Heart right ventricle (tissue), 16 donors: ENCODE measurements around the gene NOSTRIN. TPM values are rescaled to one million over a fixed set of nuclear protein-coding genes. Genes with fewer than 3 reads are reported as not detected.

ENCODE experiments used
- ATAC-seq, 8 donors: fragments of 200-7000 bp; cut with Tn5 transposase; one replicate each; pipeline ENCODE4 v1.9.1; 2020; ENCODE audit warnings: mild to moderate bottlenecking in 8 of 8, moderate library complexity in 8 of 8, moderate number of reproducible peaks in 1 of 8
- DNase-seq, 2 donors: peaks; one replicate each; pipeline ENCODE4 v3.0.0-alpha.2; 2020
- H3K27ac ChIP-seq, 10 donors: fragments of 200-600 bp; sonication (generic) in 2 of 10; one replicate each; pipeline versions ENCODE4 v1.5.0 to v1.8.0; 2020 to 2022; ENCODE audit warnings: mild to moderate bottlenecking in 3 of 10
- H3K27me3 ChIP-seq, 7 donors: fragments of 200-600 bp; one replicate each; pipeline ENCODE4 v1.8.0; 2021 to 2022; ENCODE audit warnings: mild to moderate bottlenecking in 2 of 7
- H3K36me3 ChIP-seq, 9 donors: fragments of 200-600 bp; sonication (generic) in 1 of 9; one replicate each; pipeline versions ENCODE4 v1.5.0 to v1.8.0; 2020 to 2022; ENCODE audit warnings: mild to moderate bottlenecking in 2 of 9
- H3K4me1 ChIP-seq, 9 donors: fragments of 200-600 bp; sonication (generic) in 1 of 9; one replicate each; pipeline versions ENCODE4 v1.5.0 to v1.8.0; 2020 to 2022; ENCODE audit warnings: mild to moderate bottlenecking in 4 of 9
- H3K4me3 ChIP-seq, 10 donors: fragments of 200-600 bp; sonication (generic) in 2 of 10; one replicate each; pipeline versions ENCODE4 v1.5.0 to v1.8.0; 2020 to 2022; ENCODE audit warnings: mild to moderate bottlenecking in 7 of 10, moderate library complexity in 2 of 10
- H3K9me3 ChIP-seq, 11 donors: fragments of 200-600 bp in 10 of 11; sonication (generic) in 2 of 11; one replicate each; pipeline versions ENCODE4 v1.5.0 to v1.8.0; 2013 to 2022; ENCODE audit warnings: mild to moderate bottlenecking in 2 of 11, control low read depth in 1 of 11, moderate library complexity in 1 of 11
- WGBS, 2 donors: extraction: QIAGEN DNeasy Blood & Tissue Kit; methylation state at CpG; one replicate each; pipeline ENCODE4 v1.1.7; 2013; ENCODE audit warnings: inconsistent platforms in 1 of 2; 5-methylcytosine and 5-hydroxymethylcytosine counted together
- intact Hi-C, 10 donors: fragments of 100-400 bp; cut with DNase I; formaldehyde crosslinking; loops; one replicate each; pipeline versions ENCODE4 v1.11.1 to v1.14.2; 2022
- polyA plus RNA-seq, 2 donors: library from polyadenylated mRNA; stranded (reverse); fragments of 200-250 nt; gene quantifications; one replicate each; pipeline ENCODE4 v1.2.3, GENCODE V29; 2013
- total RNA-seq, 10 donors: library from RNA; stranded (reverse); fragmentation: NEBNext Ultra II Directional in 3 of 10; extraction: Animal tissue kit (Norgen Biotek cat#: 25700) in 3 of 10; gene quantifications; one replicate each; pipeline versions ENCODE4 v1.2.1 to v1.2.4, GENCODE V29; 2021 to 2023
- TF ChIP-seq, protein P1 (sequence below), 9 donors: fragments of 200-600 bp; sonication (generic) in 2 of 9; IDR thresholded peaks; one replicate each; pipeline versions ENCODE4 v1.5.0 to v1.8.0; 2021 to 2022; ENCODE audit warnings: antibody characterized with exemption in 9 of 9, mild to moderate bottlenecking in 5 of 9, moderate library complexity in 1 of 9
- donor health status: Arrhythmogenic right ventricular cardiomyopathy.
- donor health status: ischemic (EF 13 %, LVEDD 7.1; RV severe dilation, severe dysfunction).
- donor health status: healthy with polysubstance abuse.
- donor health status: DM: no; HTN: yes; CAD: no.
- donor health status: DM: no; HTN: no; CAD: no.
- donor health status: ischemic (EF 25% LVEDD 6.9; RV normal size, moderate dysfunction).
- donor health status: ischemic (EF 25% LVEDD 5.7; RV mildly dilated, moderate dysfunction).
- donor health status: healthy.
- donor health status: DM: yes; HTN: yes; CAD: no.
- donor health status: Ischemic cardiomyopathy.
- donor health status: ischemic (EF 35%, LVEDD 5.7; RV mildly dilated, moderate dysfunction).
- donor health status: nonischemic (EF 11% LVEDD 7.7; RV severe dilation, severe dysfunction).
- donor health status: DM: yes; HTN: yes; CAD: no.
- donor health status: PGD.
- donor health status: ischemic (EF 29% LVEDD 5.4; RV normal size, mild dysfunction).
- donor health status: nonischemic (EF 23%, LVEDD 6.1; RV moderate dilation, normal function).

NOSTRIN gene
- total and polyA plus RNA-seq, 12 donors, result 5.0 to 44.6 (median 12.2) TPM

GRCh38 chr2:168814046-168814445 lies 11.6 kb downstream of the NOSTRIN start:
- TF ChIP-seq, protein P1, sequence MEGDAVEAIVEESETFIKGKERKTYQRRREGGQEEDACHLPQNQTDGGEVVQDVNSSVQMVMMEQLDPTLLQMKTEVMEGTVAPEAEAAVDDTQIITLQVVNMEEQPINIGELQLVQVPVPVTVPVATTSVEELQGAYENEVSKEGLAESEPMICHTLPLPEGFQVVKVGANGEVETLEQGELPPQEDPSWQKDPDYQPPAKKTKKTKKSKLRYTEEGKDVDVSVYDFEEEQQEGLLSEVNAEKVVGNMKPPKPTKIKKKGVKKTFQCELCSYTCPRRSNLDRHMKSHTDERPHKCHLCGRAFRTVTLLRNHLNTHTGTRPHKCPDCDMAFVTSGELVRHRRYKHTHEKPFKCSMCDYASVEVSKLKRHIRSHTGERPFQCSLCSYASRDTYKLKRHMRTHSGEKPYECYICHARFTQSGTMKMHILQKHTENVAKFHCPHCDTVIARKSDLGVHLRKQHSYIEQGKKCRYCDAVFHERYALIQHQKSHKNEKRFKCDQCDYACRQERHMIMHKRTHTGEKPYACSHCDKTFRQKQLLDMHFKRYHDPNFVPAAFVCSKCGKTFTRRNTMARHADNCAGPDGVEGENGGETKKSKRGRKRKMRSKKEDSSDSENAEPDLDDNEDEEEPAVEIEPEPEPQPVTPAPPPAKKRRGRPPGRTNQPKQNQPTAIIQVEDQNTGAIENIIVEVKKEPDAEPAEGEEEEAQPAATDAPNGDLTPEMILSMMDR (IDR thresholded peaks at IDR 0.05), result no peak
- ATAC-seq (no peak), DNase-seq (no peak)
- Histone ChIP-seq H3K27ac (no peak overlapping the region), H3K36me3 (peaks cover 0 to 8% (median 0%) of the 10 kb centered on the region in 9 donors), H3K27me3 (no peaks in the 10 kb centered on the region), H3K9me3 (no peaks in the 10 kb centered on the region), H3K4me1 (peaks cover 0 to 64% (median 21%) of the 10 kb centered on the region in 9 donors), H3K4me3 (no peak overlapping the region)
- intact Hi-C loops, result no loop called here
- WGBS, 2 donors, result 85 to 95% methylated on average over 2 of the region's 2 CpGs

GRCh38 chr2:168814939-168815907 lies 12.8 kb downstream of the NOSTRIN start:
- 71 to 85% methylated on average over 1 of the region's 1 CpG for WGBS, 2 donors
- Histone ChIP-seq H3K9me3 (no peaks in the 10 kb centered on the region), H3K27me3 (no peaks in the 10 kb centered on the region), H3K4me3 (no peak overlapping the region), H3K36me3 (peaks cover 0 to 12% (median 0%) of the 10 kb centered on the region in 9 donors), H3K4me1 (peaks cover 0 to 71% (median 30%) of the 10 kb centered on the region in 9 donors), H3K27ac (peak overlapping the region in 2 of 10 donors; percentile 30 to 41)
- intact Hi-C loops, result loop anchor here in 2 of 10 donors (5.0 kb wide), 1 partner anchor 43 kb away; no protein-coding TSS in a partner anchor
- DNase-seq (no peak), ATAC-seq (peak in 1 of 8 donors; percentile 55)
- TF ChIP-seq, protein P1 (IDR thresholded peaks at IDR 0.05), result no peak

DNA sequence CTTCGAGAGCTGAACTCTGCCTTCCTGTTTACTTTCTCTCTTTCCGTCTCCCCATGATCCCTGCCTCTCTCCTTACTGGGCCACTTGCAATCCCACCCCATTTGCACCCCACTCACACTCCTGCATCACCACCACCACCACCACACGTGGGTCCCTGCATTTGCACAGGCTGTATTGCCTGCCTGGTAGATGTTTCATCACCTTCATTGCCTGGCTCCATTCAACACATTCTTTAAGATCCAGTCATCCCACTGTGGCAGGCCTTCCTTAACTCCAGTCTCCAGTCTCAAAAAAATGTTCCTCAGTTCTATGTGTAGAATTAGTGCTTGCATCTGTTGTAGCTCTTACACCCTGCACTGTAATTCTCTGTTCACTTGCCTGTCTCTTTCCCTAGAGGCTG lies 13.9 kb downstream of the NOSTRIN start:
- TF ChIP-seq, protein P1 (IDR thresholded peaks at IDR 0.05), result no peak
- 84 to 90% methylated on average over 3 of the region's 3 CpGs for WGBS, 2 donors
- no peak for ATAC-seq
- Histone ChIP-seq H3K4me3 (no peak overlapping the region), H3K36me3 (peaks cover 0 to 13% (median 0%) of the 10 kb centered on the region in 9 donors), H3K27ac (no peak overlapping the region), H3K27me3 (no peaks in the 10 kb centered on the region), H3K4me1 (peaks cover 0 to 60% (median 27%) of the 10 kb centered on the region in 9 donors), H3K9me3 (no peaks in the 10 kb centered on the region)
- no peak for DNase-seq
- intact Hi-C loops, result loop anchor here in 2 of 10 donors (5.0 kb wide), 1 partner anchor 44 kb away; no protein-coding TSS in a partner anchor

DNA sequence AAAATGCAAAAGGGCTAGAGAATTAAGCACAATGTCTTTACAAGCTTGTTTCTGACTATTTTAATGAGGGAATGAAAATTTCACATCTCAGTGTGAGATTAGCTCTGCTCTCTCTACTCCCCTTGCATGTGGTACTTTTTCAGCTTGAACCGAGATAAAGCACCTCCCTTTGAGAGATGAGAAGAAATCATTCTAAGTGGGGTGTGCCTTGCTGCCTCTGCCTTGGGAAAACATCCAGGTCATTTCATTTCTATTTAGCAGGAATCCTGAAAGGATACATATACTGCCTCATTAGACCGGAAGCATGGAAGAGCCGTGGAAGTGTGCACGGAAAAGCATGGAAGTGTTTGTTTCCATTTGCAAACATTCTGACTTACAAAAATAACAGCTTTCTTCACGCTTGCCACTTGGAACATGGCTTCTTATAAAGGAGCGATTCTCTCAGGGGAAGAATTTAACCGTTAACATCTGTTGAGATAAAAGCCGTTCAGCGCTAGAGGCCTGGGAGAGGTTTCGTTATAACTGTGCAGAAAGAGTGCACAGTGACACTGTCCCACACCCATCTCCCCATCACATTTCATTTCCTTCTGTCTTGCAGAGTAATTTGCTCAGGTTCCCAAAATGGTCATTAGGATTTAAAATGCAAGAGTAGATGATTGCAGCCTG lies 16.7 kb downstream of the NOSTRIN start:
- intact Hi-C loops, result loop anchor here in 2 of 10 donors (5.0 kb wide), 1 partner anchor 47 kb away; no protein-coding TSS in a partner anchor
- Histone ChIP-seq H3K4me3 (peak overlapping the region in 5 of 10 donors; percentile 9 to 30 (median 22)), H3K27ac (peak overlapping the region in 1 of 10 donors; percentile 24), H3K36me3 (peaks cover 0 to 9% (median 0%) of the 10 kb centered on the region in 9 donors), H3K9me3 (no peaks in the 10 kb centered on the region), H3K4me1 (peaks cover 0 to 47% (median 18%) of the 10 kb centered on the region in 9 donors), H3K27me3 (no peaks in the 10 kb centered on the region)
- 20 to 28% methylated on average over 10 of the region's 10 CpGs for WGBS, 2 donors
- ATAC-seq (peak in 1 of 8 donors; percentile 25), DNase-seq (no peak)
- TF ChIP-seq, protein P1 (IDR thresholded peaks at IDR 0.05), result no peak
